Measurements from ENCODE around the gene PIP5K1C. TPM values are rescaled to one million over a fixed set of nuclear protein-coding genes. Genes with fewer than 3 reads are reported as not detected.
A peak's percentile ranks its signal among the peaks of the same experiment; 100 is the strongest.

The PIP5K1C gene
- total and polyA plus RNA-seq, 9 of the 15 experiments (the other 6 are each of a cell fraction or from before 2014, with no cell fraction given): 0.38 to 22.1 (median 4.1) TPM

GRCh38 chr19:3670796-3671679, 29.2 kb downstream of the PIP5K1C start (continued):
- TF ChIP-seq CREB3L1 (IDR thresholded peaks at IDR 0.05; ENCODE audit: borderline replicate concordance, low read depth): no peak
- no peak for TF ChIP-seq HOMEZ (CRISPR knock-in tag; IDR thresholded peaks at IDR 0.05)
- no peak for TF ChIP-seq SUPT5H (IDR thresholded peaks at IDR 0.05)
- 0 out of 2 replicates have a peak, but pooled peaks have one; percentile 38 for TF ChIP-seq ZNF445 (CRISPR knock-in tag; IDR thresholded peaks at IDR 0.05; ENCODE audit: low read depth)
- no peak for TF ChIP-seq GTF2B (IDR thresholded peaks at IDR 0.05; ENCODE audit: extremely low read depth, insufficient read length)
- no peak for TF ChIP-seq CHAMP1 (IDR thresholded peaks at IDR 0.05)
- no peak for TF ChIP-seq TBL1XR1 (IDR thresholded peaks at IDR 0.05; ENCODE audit: low read length in 2 of 2)
- no peak for TF ChIP-seq ZBTB43 (CRISPR knock-in tag; IDR thresholded peaks at IDR 0.05)
- TF ChIP-seq ATF4 (CRISPR knock-in tag; IDR thresholded peaks at IDR 0.05): no peak
